Endothelial cell of umbilical vein (primary cell): Measurements from ENCODE around the gene GRIK3. TPM values are rescaled to one million over a fixed set of nuclear protein-coding genes. Genes with fewer than 3 reads are reported as not detected.

Source experiments
- BruUV-seq: library from RNA; stranded (reverse); fragments of 400-500 nt; replicated peaks from 2 replicates; lab custom pipeline; 2021; lab: Mats Ljungman, UMichigan
- CTCF ChIA-PET: fragments of 300-600, 350-600 bp; sonication (Branson Sonifier 250); formaldehyde crosslinking; loops from one replicate; lab custom pipeline; 2021; ENCODE audit warnings: antibody characterized with exemption, inconsistent platforms; lab: Charles Lee
- POLR2A ChIA-PET: fragments of 300-600, 350-600 bp; sonication (Branson Sonifier 250); formaldehyde crosslinking; loops from one replicate; lab custom pipeline; 2021; ENCODE audit warnings: antibody characterized with exemption, inconsistent platforms; lab: Charles Lee
- DNase-seq: peaks from one replicate; pipeline ENCODE4 v3.0.0-alpha.2; 2011; ENCODE audit warnings: low read depth, low spot score
- FAIRE-seq: peaks from 2 replicates; lab custom pipeline; 2011; peaks lifted over from hg19 to GRCh38; lab: Jason Lieb, UNC
- H2AFZ ChIP-seq: 2 replicates; pipeline ENCODE4 v1.6.0; 2012; ENCODE audit warnings: low read depth, low read length, control low read depth, inconsistent platforms
- H3K27ac ChIP-seq: 2 replicates; pipeline ENCODE4 v1.5.1; 2011; ENCODE audit warnings: low read depth, mild to moderate bottlenecking, control low read depth, low read length, moderate library complexity; ENCODE audit not compliant: insufficient read depth
- H3K27me3 ChIP-seq, 2 experiments: 2 replicates each; pipeline versions ENCODE4 v1.6.0 to v1.6.1; 2011; ENCODE audit warnings: low read length in 2 of 2, mixed read lengths in 1 of 2; ENCODE audit not compliant: control insufficient read depth in 2 of 2, insufficient read depth in 2 of 2
- H3K36me3 ChIP-seq, 2 experiments: 2 replicates in 1 of 2; 3 replicates in 1 of 2; pipeline ENCODE4 v1.5.1; 2011; ENCODE audit warnings: low read length in 2 of 2, mild to moderate bottlenecking in 1 of 2, moderate library complexity in 1 of 2; ENCODE audit not compliant: control insufficient read depth in 2 of 2, insufficient read depth in 2 of 2; ENCODE audit errors: extremely low read depth in 1 of 2
- H3K4me1 ChIP-seq: 3 replicates; pipeline ENCODE4 v1.5.1; 2011; ENCODE audit warnings: mild to moderate bottlenecking, low read length; ENCODE audit not compliant: control insufficient read depth, insufficient read depth; ENCODE audit errors: extremely low read depth
- H3K4me2 ChIP-seq: 2 replicates; pipeline ENCODE4 v1.6.1; 2011; ENCODE audit warnings: low read length, control low read depth, mixed read lengths; ENCODE audit not compliant: insufficient read depth
- H3K4me3 ChIP-seq, 3 experiments: fragments of 200-600 bp in 1 of 3; sonication (generic), shearing (Covaris generic) in 1 of 3; replicated peaks in 1 of 3; 2 replicates each; pipeline ENCODE4 v1.5.1; 2011 to 2016; ENCODE audit warnings: control low read depth in 3 of 3, low read length in 3 of 3, mild to moderate bottlenecking in 2 of 3, inconsistent platforms in 1 of 3, low read depth in 1 of 3, moderate library complexity in 1 of 3; ENCODE audit not compliant: insufficient read depth in 1 of 3
- H3K79me2 ChIP-seq: 2 replicates; pipeline ENCODE4 v1.6.0; 2012; ENCODE audit warnings: low read length, inconsistent platforms; ENCODE audit not compliant: control insufficient read depth, insufficient read depth
- H3K9ac ChIP-seq: replicated peaks from 2 replicates; pipeline ENCODE3; 2011; ENCODE audit warnings: low read length, control low read depth; ENCODE audit not compliant: insufficient read depth; ENCODE audit errors: extremely low read depth
- H3K9me1 ChIP-seq: replicated peaks from 3 replicates; pipeline ENCODE4 v1.6.0; 2011; ENCODE audit warnings: mild to moderate bottlenecking, low read length; ENCODE audit not compliant: control insufficient read depth, insufficient read depth; ENCODE audit errors: extremely low read depth
- H3K9me3 ChIP-seq: replicated peaks from 2 replicates; pipeline ENCODE4 v1.5.1; 2012; ENCODE audit warnings: low read length, inconsistent platforms; ENCODE audit not compliant: control insufficient read depth, insufficient read depth
- H4K20me1 ChIP-seq: replicated peaks from 2 replicates; pipeline ENCODE3; 2011; ENCODE audit warnings: mild to moderate bottlenecking, low read length; ENCODE audit not compliant: control insufficient read depth, insufficient read depth; ENCODE audit errors: extremely low read depth
- EZH2 ChIP-seq: IDR thresholded peaks from 2 replicates; pipeline ENCODE4 v1.6.1; 2012; ENCODE audit warnings: borderline replicate concordance, low read depth, mild to moderate bottlenecking, moderate library complexity, low read length, inconsistent platforms; ENCODE audit not compliant: severe bottlenecking
- FOS ChIP-seq: IDR thresholded peaks from 2 replicates; pipeline ENCODE4 v1.6.1; 2011; ENCODE audit warnings: mild to moderate bottlenecking, low read length, moderate library complexity, borderline replicate concordance; ENCODE audit not compliant: insufficient read depth
- GATA2 ChIP-seq: IDR thresholded peaks from 2 replicates; pipeline ENCODE4 v1.7.0; 2011; ENCODE audit warnings: low read depth, mild to moderate bottlenecking, moderate library complexity, mixed read lengths, low read length; ENCODE audit not compliant: insufficient read length, insufficient read depth
- JUN ChIP-seq: IDR thresholded peaks from 2 replicates; pipeline ENCODE4 v1.6.1; 2011; ENCODE audit warnings: borderline replicate concordance, low read depth; ENCODE audit not compliant: insufficient read length, insufficient read depth
- MYC ChIP-seq: IDR thresholded peaks from one replicate; pipeline ENCODE4 v1.6.1; 2011; ENCODE audit warnings: mild to moderate bottlenecking, low read depth, low read length
- POLR2A ChIP-seq: IDR thresholded peaks from 2 replicates; pipeline ENCODE4 v1.6.1; 2012; ENCODE audit warnings: low read depth, mild to moderate bottlenecking, control low read depth, low read length
- POLR2AphosphoS5 ChIP-seq: IDR thresholded peaks from 2 replicates; pipeline ENCODE4 v1.6.1; 2012; ENCODE audit warnings: low read depth, mild to moderate bottlenecking, control low read depth, low read length, moderate library complexity; ENCODE audit not compliant: insufficient read depth
- dilution Hi-C: fragments of 300-500 bp; cut with MboI; formaldehyde crosslinking; loops from one replicate; pipeline ENCODE4 v1.15.0; 2019; ENCODE audit warnings: low sequenced_read_pairs; ENCODE audit not compliant: extremely low pct_ligation_motif_present
- intact Hi-C: fragments of 100-400 bp; cut with micrococcal nuclease; formaldehyde crosslinking; loops from one replicate; pipeline ENCODE4 v1.10.0; 2022
- polyA plus RNA-seq, 4 experiments: library from polyadenylated mRNA; depleted of rRNA in 3 of 4; stranded (reverse) in 3 of 4; unstranded in 1 of 4; fragments of >200 nt; gene quantifications; 2 replicates each; pipeline versions ENCODE4 v1.2.1 to v1.2.3, GENCODE V29; 2011 to 2012; ENCODE audit warnings: missing spikeins in 1 of 4
- total RNA-seq: library from RNA; stranded (reverse); gene quantifications from 2 replicates; pipeline ENCODE4 v1.2.3, GENCODE V29; 2021
- TF ChIP-seq, protein P1 (sequence below): IDR thresholded peaks from 2 replicates; pipeline ENCODE4 v1.6.1; 2011; ENCODE audit not compliant: insufficient read depth, insufficient read length
- TF ChIP-seq, protein P2 (sequence below), 2 donors: IDR thresholded peaks; 1 replicate in 1 of 2; 2 replicates in 1 of 2; pipeline ENCODE4 v1.5.1; 2011; ENCODE audit warnings: low read length in 2 of 2, mild to moderate bottlenecking in 2 of 2, moderate library complexity in 2 of 2, control low read depth in 1 of 2, inconsistent platforms in 1 of 2, low read depth in 1 of 2; ENCODE audit not compliant: insufficient read depth in 1 of 2; ENCODE audit errors: extremely low read depth in 1 of 2

The GRIK3 gene
- total and polyA plus RNA-seq, 2 donors (not counting 3 experiments of a cell fraction or from before 2014, with no cell fraction given), result not detected

DNA sequence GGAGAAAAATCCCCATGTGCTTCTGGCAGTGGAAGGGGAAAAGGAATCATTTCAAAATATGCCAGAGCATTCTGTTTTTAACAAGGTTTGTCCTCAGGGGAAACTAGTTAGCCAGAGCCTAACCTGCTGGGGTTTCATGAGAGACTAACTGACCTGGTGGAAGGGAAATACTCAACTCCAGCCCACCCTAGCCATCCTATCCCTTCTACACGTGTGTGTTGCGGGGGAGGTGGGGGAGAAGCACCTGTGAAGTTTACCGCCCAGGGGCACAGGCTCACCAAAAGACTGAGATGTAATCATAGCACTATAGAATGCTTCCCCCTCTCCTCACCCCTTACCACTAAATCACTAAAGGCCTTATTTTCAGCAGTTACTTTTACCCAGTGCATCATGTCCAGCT is 139.5 kb downstream of the GRIK3 start:
- ChIA-PET POLR2A (no interaction called here), CTCF (no interaction called here)
- TF ChIP-seq MYC, result no peak
- no peak for TF ChIP-seq POLR2AphosphoS5
- no peak for TF ChIP-seq GATA2
- TF ChIP-seq JUN, result no peak
- dilution Hi-C loops, result no loop called here
- no peaks in the 10 kb centered on the region for H3K36me3 ChIP-seq
- no peaks in the 10 kb centered on the region for H3K79me2 ChIP-seq
- no peaks in the 10 kb centered on the region for H3K4me1 ChIP-seq
- no peak overlapping the region for H3K9ac ChIP-seq
- H4K20me1 ChIP-seq, result no peaks in the 10 kb centered on the region
- no peak overlapping the region for H3K4me2 ChIP-seq
- H3K9me3 ChIP-seq, result no peaks in the 10 kb centered on the region
- H2AFZ ChIP-seq, result no peak overlapping the region
- FAIRE-seq (no peak), DNase-seq (no peak)
- H3K4me3 ChIP-seq, result no peak overlapping the region
- no peaks in the 10 kb centered on the region for H3K27me3 ChIP-seq
- no peaks in the 10 kb centered on the region for H3K9me1 ChIP-seq
- BruUV-seq, result no TSS peak
- intact Hi-C loops, result no loop called here
- H3K27ac ChIP-seq, result no peak overlapping the region

DNA sequence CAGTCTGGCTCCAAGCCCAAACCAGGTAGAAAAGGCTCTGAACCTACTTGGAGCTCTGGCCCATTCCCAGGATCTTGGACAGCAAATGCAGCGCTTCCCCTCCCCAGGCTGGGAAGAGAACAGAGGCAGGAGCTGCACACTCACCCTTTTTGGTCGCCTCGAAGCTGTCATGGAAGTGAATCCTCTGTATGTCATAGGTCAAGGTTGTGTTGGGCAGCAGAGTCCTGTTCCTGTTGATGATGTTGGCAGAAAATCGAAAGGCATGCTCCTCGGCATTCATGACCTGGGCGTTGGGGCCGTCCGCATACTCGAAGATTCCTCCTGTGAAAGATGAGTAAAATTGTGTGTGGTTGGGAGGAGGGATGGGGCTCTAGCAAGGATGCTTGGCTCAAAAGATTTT is 143.5 kb downstream of the GRIK3 start:
- intact Hi-C loops, result no loop called here
- no peaks in the 10 kb centered on the region for H3K9me3 ChIP-seq
- no peak overlapping the region for H3K9ac ChIP-seq
- no peaks in the 10 kb centered on the region for H3K9me1 ChIP-seq
- H3K79me2 ChIP-seq, result no peaks in the 10 kb centered on the region
- H3K36me3 ChIP-seq, result no peaks in the 10 kb centered on the region
- H3K4me2 ChIP-seq, result no peak overlapping the region
- no peak overlapping the region for H3K27ac ChIP-seq
- TF ChIP-seq, protein P1, sequence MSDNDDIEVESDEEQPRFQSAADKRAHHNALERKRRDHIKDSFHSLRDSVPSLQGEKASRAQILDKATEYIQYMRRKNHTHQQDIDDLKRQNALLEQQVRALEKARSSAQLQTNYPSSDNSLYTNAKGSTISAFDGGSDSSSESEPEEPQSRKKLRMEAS, result no peak
- no peak for TF ChIP-seq GATA2
- TF ChIP-seq POLR2AphosphoS5, result no peak
- no peak for TF ChIP-seq FOS
- no peak for TF ChIP-seq EZH2
- no peak for TF ChIP-seq MYC
- TF ChIP-seq JUN, result no peak
- TF ChIP-seq POLR2A, result no peak
- TF ChIP-seq, protein P2, sequence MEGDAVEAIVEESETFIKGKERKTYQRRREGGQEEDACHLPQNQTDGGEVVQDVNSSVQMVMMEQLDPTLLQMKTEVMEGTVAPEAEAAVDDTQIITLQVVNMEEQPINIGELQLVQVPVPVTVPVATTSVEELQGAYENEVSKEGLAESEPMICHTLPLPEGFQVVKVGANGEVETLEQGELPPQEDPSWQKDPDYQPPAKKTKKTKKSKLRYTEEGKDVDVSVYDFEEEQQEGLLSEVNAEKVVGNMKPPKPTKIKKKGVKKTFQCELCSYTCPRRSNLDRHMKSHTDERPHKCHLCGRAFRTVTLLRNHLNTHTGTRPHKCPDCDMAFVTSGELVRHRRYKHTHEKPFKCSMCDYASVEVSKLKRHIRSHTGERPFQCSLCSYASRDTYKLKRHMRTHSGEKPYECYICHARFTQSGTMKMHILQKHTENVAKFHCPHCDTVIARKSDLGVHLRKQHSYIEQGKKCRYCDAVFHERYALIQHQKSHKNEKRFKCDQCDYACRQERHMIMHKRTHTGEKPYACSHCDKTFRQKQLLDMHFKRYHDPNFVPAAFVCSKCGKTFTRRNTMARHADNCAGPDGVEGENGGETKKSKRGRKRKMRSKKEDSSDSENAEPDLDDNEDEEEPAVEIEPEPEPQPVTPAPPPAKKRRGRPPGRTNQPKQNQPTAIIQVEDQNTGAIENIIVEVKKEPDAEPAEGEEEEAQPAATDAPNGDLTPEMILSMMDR (IDR thresholded peaks at IDR 0.05; ENCODE audit: extremely low read depth in 1 of 2, insufficient read depth in 1 of 2, low read depth in 1 of 2, low read length in 2 of 2), result no peak
- no peaks in the 10 kb centered on the region for H3K27me3 ChIP-seq
- no peak for DNase-seq
- ChIA-PET POLR2A (no interaction called here), CTCF (no interaction called here)
- dilution Hi-C loops, result no loop called here
- H2AFZ ChIP-seq, result no peak overlapping the region
- H3K4me1 ChIP-seq, result no peaks in the 10 kb centered on the region
- FAIRE-seq, result no peak
- H3K4me3 ChIP-seq, result no peak overlapping the region
- no TSS peak for BruUV-seq
- no peaks in the 10 kb centered on the region for H4K20me1 ChIP-seq
